Epidermal melanocyte (primary cell): ENCODE measurements around the gene CDH7.

Experiments
- DNase-seq: peaks from one replicate; pipeline ENCODE4 v3.0.0; 2011; ENCODE audit warnings: low spot score; ENCODE audit not compliant: insufficient read length

Gene CDH7

DNA sequence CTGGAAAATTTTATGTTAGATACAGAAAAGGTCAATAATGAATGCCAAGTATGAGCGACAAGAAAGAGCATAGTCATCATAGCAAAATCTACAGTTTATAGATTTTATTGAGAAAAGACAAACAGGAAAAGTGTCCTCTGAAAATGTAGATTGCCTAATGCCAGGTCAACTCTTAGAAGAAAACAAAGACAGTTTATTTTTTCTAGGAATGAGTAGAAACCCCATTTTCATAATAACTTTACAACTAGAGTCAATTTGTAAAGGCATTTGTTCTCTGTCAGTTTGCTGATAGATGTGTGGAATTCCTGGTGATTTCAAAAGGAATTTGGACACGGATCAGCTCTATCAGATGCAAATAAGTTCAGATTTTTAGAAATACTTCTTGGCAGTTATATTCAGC is 16.6 kb downstream of the CDH7 start:
- no peak for DNase-seq

DNA sequence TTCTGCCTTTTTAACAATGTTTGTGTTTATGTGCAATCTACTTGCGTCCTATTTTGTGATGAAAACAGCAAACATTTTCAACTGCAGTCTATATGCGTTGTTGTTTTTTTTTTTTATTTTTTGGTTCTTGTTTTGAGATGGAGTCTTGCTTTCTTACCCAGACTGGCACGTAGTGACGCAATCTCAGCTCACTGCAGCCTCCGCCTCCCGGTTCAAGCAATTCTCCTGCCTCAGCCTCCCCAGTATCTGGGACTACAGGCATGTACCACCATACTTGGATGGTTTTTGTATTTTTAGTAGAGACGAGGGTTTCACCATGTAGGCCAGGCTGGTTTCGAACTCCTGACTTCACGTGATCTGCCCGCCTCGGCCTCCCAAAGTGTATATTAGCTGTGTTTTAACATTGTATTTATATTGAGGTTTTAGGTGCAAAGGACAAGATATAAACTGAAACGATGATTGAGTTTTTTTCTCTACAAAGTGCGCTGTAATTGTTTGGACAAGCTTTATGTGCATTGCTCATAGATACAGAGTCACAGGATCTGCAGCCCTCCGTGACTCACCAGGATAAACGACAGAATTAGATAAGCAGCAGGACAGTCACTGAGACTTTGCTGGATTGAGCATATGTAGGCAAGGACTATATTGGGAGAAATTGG is 17.4 kb downstream of the CDH7 start:
- no peak for DNase-seq

DNA sequence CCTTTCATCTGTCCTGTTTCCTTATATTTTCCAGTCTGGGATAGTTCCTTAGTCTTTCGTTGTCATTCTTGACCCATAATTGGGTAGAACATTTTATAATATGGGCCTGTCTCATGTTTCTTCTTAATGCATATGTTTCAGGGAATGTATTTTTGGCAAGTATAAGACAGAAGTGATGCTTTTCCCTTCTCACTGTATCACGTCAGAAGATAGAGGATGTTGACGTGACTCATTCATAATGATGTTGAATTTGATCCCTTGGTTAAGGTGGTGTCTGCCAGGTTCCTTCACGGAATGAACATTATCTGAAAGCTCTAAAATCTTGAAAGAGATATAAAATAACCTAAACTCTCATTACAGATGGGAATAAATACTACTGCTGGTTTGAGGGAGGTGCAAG is 18.8 kb downstream of the CDH7 start:
- DNase-seq: no peak

DNA sequence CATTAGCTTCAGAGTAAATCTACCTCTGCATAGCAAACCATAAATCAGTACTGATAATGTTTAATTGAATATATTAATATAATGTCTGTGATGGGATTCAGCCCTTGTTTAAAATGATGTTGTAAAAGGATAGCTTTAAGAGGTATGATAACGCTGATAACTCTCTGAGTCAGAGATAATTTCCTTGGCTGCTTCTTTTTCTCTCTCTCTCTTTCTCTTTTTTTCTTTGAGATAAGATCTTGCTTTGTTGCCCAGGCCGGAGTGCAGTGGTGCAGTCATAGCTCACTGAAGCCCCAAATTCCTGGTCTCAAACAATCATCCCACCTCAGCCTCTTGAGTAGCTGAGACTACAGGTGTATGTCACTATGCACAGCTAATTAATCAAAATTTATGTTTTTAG is 35.7 kb downstream of the CDH7 start:
- no peak for DNase-seq

DNA sequence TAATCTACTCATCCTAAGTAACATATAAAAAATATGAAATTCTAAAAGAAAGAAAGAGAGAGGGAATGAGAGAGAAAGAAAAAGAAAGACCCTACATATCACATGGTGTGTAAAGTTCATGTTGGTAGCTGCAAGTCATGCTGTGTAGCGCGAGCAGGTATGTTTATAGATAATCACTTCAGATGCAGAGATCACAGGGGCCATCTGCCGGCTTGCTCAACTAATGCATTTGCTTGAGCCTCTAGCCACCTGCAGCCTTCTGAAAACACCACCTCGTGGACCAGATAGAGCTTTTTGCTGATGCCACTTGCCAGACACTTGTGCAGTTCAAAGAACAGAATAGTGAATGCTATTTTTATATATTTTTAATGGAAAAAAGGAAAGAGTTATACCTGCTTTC is 37.6 kb downstream of the CDH7 start:
- no peak for DNase-seq

DNA sequence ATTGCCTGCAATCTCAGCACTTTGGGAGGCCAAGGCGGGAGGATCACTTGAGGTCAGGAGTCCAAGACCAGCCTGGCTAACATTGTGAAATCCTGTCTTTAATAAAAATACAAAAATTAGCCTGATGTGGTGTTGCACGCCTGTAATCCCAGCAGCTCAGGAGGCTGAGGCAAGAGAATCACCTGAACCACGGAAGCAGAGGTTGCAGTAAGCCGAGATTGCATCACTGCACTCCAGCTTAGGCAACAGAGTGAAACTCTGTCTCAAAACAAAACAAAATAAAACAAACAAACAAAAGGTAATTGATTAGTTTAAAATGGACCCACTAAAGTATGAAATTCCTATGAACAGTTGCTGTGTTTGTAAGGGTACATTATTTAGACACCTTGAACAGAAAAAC is 39.8 kb downstream of the CDH7 start:
- no peak for DNase-seq

DNA sequence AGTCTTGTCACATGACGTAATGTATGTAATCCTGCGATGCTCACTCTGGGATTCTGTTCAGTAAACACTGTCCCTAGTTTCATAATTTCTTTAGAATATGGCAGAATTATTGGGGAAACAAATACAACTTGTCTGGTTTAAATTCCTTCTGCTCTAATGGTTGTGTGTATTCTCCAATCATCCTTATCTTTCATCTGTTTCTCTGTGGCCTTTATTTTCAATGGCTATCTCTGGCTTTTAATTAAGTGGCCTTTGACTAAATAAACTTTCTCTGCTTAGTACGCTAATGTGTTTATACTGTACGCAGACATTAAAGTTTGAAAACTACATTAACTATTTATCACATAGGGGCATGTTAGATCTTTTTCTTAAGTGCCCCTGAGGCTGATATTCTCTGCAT is 40.9 kb downstream of the CDH7 start:
- no peak for DNase-seq

DNA sequence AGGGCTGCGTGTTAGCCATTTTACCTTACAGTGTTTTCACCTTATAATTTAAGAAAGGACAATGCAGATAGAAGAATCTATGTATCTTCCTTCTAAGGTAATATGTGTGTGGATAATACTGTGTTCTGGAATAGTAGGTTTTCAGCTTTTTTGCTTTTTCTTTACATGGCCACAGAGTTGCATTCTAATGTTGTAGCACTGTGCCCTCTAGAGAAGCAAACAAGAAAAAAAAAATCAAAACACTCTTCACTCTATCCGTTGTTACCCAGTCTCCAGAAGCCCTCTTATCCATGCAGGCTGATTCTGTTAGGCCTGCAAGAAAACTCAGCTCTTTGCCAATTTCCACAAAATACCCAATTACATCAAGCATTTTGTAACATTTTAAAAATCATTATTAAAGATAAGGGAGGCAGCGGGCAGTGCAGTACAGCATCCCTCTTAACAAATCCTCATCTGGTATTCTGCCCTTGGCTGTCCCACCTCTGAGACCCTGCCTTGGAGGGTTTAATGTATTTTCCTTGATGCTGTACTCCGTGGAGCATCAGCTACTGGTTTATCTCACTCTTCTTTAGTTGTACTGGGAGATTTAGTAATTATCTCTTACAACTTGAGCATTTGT is 41.8 kb downstream of the CDH7 start:
- DNase-seq: no peak

DNA sequence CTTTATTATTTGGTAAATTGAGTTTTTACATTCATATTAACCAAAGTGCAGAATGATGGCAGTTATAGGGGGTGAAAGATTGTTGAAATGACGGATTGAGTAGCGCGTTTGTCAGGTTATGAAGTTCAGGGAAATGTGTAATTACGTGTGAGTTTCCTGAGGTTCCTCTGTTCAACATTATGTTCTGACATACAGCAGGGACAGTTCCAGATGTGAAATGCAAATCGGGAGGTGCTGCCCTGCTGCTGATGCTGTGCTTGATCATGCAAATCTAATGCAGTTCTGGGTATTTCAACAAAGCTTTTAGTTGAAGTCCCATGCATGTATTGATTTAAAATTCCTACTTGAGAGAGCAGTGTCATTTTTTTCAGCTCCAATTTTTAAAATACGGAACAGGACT is 57.9 kb downstream of the CDH7 start:
- DNase-seq: no peak

DNA sequence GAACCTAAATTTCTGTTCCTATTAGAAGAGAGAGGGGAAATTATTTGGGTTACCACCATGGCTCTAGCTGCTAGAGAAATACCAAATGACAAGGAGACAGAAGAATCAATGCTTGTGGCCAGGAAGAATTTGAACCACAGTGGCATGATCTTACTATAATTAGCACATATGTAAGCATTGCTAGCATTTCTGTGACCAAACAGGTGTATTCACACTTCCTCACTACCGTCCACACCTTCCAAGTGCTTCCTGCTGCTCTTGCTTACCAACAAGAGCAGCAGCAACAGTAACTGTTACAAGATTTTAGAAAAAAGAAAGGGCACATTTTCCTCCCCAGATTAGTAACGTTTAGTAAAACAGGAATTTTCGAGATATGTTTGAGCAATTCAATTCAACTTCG is 60.5 kb downstream of the CDH7 start:
- no peak for DNase-seq

DNA sequence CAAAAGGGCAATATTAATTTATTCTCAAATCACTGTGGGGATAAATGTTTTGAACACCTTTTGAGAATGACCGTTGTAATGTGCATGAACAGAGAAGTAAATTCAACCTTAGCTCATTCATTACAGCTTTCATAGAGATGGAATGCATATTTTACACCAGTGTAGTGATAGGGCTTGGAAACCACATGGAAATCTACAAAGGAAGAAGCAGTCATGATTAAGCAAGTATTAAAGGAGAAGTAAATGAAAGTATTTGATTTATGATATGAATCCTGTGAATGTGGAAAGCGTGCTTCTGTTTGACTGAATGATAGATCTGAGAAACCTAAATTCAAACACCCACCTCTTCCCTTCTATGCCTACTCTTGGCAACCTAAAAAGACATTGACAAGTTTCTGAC is 64.7 kb downstream of the CDH7 start:
- no peak for DNase-seq

DNA sequence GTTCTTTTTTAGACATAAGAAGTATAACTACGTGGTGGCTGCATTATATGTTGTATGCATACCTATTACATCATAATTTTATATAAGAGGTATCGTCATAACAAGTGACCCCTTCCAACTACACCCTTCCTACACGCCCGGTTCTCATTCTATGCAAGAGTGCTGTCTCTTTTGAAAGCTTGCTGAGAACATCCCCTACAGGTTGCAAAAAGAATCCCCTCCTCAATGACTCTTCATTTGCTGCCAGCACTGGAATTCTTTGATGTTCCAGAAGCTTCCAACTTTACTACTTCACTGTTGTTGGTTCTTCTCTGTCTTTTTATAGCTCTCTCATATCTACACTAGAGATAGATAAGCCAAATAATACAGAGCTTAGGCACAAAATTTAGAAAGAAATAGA is 66.4 kb downstream of the CDH7 start:
- no peak for DNase-seq

DNA sequence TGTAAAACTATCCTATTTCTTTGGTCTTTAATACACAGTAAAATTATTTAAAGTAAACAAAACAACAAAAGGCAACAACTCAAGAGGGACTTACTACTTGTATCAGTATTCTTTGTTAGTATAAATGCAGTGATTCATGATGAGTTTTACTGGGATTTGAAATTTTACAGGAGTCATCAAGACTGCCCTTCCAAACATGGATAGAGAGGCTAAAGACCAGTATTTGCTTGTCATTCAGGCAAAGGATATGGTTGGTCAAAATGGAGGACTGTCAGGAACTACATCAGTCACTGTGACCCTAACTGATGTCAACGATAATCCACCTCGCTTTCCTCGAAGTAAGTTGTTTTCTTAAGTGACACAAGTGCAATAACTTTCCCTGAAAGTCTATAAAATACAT is 71.1 kb downstream of the CDH7 start:
- no peak for DNase-seq

DNA sequence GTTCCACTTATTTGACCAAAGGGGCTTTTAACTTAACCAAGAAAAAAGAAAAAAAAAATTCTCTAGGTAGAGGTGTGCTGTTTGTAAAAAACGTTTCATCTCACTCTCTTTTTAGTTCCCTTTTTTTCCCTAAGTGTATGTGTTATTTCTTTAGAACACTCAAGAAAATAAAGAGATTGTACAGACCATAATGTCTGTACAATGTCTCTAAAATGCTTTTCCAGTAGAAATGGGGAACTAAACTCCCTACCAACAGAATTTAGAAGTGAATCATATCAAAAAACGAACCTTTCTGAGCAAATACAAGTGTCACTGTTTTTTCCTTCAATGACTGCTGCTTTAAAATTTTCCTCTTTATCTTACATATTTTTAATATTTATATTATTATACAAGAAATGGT is 72.0 kb downstream of the CDH7 start:
- no peak for DNase-seq

DNA sequence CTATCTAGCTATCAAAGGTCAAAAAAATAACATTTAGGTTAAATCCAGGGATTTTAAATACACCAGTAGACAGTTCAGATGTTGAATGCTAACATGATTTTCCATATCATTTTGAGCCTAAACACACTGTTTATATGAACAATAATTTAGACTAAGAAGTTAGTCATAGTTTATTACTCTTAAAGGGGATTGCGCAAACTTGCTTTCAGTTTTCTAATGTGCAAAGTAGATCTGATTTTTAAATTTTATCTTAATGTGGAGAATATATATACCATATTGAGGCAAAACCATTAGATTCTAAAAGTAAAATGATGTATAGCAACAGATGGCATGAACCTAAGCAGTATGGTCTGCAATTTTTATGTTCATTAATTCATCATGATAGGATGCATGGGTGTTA is 76.6 kb downstream of the CDH7 start:
- no peak for DNase-seq

DNA sequence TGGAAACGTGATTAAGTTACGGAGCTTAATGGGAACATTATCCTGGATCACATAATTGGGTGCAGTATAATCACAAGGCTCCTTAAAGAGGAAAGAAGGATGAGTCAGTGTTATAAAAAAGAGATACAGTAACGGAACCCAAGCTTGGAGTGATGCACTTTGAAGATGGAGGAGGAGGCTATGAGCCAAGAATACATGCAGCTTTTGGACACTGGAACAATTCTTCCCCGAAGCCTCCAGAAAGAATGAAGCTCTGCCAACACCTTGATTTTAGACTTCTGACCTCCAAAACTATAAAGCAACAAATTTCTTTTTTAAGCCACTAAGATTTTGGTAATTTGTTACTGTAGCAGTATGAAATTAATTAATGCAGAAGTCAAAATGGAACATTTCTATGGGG is 85.1 kb downstream of the CDH7 start:
- DNase-seq: no peak

DNA sequence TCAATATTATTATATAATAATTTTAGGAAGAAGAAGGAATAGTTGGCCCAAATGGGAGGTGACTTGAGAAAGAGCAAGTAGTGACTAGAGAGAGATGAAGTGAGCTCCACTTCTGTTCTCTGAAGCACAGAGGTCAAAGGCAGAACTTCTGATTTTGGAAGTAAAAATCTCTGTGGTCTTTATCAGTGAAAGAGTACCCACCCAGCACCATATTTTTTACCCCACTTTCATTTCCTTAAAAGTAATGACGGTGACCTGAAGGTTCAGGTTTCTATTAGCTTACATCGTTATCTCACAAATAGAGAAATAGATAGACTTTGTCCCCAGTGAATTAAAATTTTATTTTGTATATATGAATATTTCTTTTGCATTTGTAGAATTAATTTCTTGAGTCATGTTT is 95.3 kb downstream of the CDH7 start:
- no peak for DNase-seq

DNA sequence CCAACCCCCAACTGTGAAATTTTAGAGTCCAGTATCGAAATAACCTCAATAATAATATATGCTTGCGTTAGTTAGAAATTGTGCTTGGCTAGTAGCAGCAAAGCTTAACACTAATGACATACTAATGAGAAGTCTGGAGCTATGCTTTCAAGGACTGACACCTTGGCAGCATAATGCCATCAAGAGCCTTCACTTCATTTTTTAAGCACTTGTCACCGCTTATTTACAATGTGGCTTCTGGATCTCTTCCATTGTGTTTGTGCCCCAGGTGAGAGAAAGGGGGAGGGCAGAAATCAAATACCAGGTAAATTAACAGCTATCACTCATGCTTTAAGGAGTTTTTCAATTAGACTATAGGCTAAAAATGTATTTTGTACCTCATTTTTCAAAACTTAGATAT is 101.5 kb downstream of the CDH7 start:
- DNase-seq: no peak

DNA sequence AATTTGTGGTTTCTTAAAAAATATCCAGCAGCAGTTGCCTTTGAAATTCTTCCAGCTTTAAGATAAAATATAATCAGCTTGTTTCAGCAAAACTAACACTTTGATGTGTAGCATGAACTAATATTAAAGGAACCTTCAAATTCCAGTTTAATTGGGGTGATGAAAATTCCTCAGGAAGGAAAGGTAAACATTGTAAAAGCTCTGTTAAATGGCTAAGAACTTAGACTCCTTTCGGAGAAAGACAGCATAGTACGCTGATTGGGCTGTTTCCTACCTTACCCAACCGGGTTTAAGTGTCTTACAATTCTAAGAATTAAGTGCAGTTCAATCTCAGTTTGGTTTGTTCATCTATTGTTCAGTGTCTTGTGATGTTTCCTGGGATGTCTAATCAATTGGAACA is 108.3 kb downstream of the CDH7 start:
- DNase-seq: no peak

DNA sequence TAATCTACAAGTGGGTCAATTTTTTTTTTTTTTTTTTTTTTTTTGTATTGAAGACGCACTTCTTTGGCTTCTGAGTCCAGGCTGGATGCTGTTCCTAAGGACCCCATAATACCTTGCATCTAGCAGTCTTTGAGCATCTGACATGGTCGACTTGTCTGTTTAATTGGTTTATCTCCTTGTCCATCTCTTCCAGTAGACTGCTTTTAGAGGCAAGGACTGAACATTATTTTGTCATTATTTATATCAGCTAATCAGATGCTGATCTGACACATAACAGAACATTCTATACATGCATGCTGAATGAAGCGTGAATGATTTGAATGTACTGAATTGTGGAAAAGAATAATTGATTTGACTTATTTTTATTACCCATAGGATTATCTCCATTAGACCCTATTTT is 118.7 kb downstream of the CDH7 start:
- DNase-seq: no peak

DNA sequence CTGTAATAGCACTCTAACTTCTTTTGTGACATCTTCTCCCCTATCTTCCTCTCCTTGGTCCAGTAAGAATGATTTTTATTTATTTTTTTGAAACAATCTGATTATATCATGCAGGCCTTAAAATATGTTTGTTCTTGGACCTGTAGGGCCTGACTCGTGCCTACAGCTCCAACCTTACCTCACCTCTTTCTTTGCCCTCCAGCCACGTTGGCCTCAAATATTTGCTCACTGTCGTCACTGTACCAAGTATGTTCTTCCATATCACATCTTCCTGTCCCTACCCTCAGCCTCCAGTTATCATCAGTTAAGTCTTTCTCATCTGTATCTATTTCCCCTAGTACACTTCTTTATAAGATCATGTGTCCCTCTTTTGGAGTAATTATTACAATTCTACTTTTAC is 125.5 kb downstream of the CDH7 start:
- DNase-seq: no peak

DNA sequence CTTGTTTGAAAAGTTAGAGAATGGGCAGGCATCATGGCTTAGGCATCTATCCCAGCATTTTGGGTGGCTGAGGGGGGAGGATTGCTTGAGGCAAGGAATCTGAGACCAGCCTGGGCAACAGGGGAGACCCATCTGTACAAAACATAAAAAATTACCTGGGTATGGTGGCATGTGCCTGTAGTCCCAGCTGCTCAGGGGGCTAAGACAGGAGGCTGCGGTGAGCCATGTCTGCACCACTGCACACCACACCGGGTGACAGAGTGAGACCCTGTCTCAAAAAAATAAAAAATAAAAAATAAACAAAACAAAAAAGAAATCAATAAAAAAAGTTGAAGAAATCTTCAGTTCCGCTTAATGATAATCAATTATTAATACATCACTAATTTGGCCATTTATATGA is 146.5 kb downstream of the CDH7 start:
- no peak for DNase-seq

DNA sequence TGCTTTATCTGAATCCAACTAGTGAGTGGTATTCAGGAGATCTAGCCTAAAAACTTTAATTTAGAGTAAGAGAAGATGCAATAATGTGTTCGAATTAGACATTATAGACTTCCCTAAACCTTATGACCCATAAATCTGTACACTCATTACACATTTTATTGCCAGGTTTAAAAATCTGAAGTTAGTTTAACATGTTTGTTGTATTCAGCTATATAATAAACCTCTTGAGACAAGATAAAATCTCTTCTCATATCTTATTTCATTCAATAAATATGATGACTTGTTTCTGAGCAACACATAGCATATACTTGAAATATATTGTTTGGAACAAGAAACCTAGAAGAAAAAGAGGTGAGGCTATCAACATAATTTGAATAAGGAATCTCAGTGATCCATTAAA is 150.7 kb downstream of the CDH7 start:
- no peak for DNase-seq

DNA sequence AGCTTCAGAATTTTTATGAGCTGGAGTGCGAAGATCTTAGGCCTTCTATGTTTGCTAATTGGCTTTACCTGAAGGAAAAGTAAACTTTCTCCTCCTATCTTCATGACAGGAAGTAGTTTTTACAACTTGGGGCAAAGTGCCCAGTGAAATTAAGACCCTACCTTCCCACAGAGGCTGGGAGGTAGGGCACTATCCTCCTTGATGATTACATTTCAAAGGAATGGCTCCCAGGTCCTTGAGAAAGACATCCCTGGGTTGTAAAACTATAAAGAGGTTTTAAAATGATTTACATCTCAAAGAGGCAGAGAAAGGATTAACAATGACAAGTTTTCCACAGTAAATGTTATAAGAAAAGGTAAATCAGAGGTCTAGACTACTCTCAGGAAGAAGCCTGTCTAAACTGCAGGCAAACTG is 155.8 kb downstream of the CDH7 start:
- DNase-seq: no peak
